ENCODE results near the gene ATP13A2. TPM values are rescaled to one million over a fixed set of nuclear protein-coding genes. Genes with fewer than 3 reads are reported as not detected.

The ATP13A2 gene
- polyA plus RNA-seq, 3 donors: 17.6 to 37.8 (median 19.5) TPM

GRCh38 chr1:16958475-16958874 lies 53.3 kb downstream of the ATP13A2 start:
- no peak overlapping the region for H2AFZ ChIP-seq (ENCODE audit: insufficient read depth, low read depth, low read length, poor library complexity, severe bottlenecking)
- intact Hi-C loops (cut with micrococcal nuclease): no loop called here
- Mint-ChIP-seq H3K4me1 (peaks cover 7% of the 10 kb centered on the region), H3K9me3 (no peaks in the 10 kb centered on the region), H3K27me3 (ENCODE audit: low read depth in 3 of 3) (peaks cover 0 to 6% (median 5%) of the 10 kb centered on the region in 3 donors), H3K27ac (no peak overlapping the region), H3K4me3 (no peak overlapping the region), H3K36me3 (peaks cover 3 to 7% of the 10 kb centered on the region in 2 donors)
- DNase-seq: no peak
- WGBS (ENCODE audit: insufficient coverage): 99% methylated on average over 9 of the region's 12 CpGs
- H4K20me1 ChIP-seq (ENCODE audit: insufficient read depth, low read length): no peaks in the 10 kb centered on the region
- no peak overlapping the region for H3K9ac ChIP-seq (ENCODE audit: insufficient read depth, low read length, poor library complexity, severe bottlenecking)
- H3K4me2 ChIP-seq (replicated peaks; ENCODE audit: extremely low read depth, low read length, poor library complexity, severe bottlenecking): no peak overlapping the region
- H3K36me3 ChIP-seq (replicated peaks in 1 of 2; ENCODE audit: control insufficient read depth in 1 of 2, insufficient read depth in 2 of 2, low read length in 2 of 2): peaks cover 2 to 7% of the 10 kb centered on the region in 2 donors
- H3K9me3 ChIP-seq (replicated peaks in 1 of 2; ENCODE audit: control insufficient read depth in 1 of 2, insufficient read depth in 1 of 2, low read length in 2 of 2): no peaks in the 10 kb centered on the region
- no peak overlapping the region for H3K27ac ChIP-seq (ENCODE audit: low read depth in 1 of 2, low read length in 2 of 2)
- peaks cover 4 to 10% of the 10 kb centered on the region in 2 donors for H3K4me1 ChIP-seq (ENCODE audit: control insufficient read depth in 1 of 2, insufficient read depth in 2 of 2, low read length in 2 of 2)
- TF ChIP-seq CTCF (IDR thresholded peaks at IDR 0.05): no peak
- H3K27me3 ChIP-seq (ENCODE audit: control insufficient read depth in 2 of 2, insufficient read depth in 2 of 2, low read length in 2 of 2): no peaks in the 10 kb centered on the region
- H3K4me3 ChIP-seq (replicated peaks in 1 of 3; ENCODE audit: low read depth in 2 of 3, low read length in 3 of 3): no peak overlapping the region
- H3K79me2 ChIP-seq (ENCODE audit: insufficient read depth, low read length): no peaks in the 10 kb centered on the region

- DNase-seq: no peak
- Histone ChIP-seq H3K4me3 (replicated peaks in 1 of 3; ENCODE audit: low read depth in 2 of 3, low read length in 3 of 3) (no peak overlapping the region), H3K9me3 (replicated peaks in 1 of 2; ENCODE audit: control insufficient read depth in 1 of 2, insufficient read depth in 1 of 2, low read length in 2 of 2) (no peaks in the 10 kb centered on the region), H3K36me3 (replicated peaks in 1 of 2; ENCODE audit: control insufficient read depth in 1 of 2, insufficient read depth in 2 of 2, low read length in 2 of 2) (peaks cover 2 to 7% of the 10 kb centered on the region in 2 donors), H2AFZ (ENCODE audit: insufficient read depth, low read depth, low read length, poor library complexity, severe bottlenecking) (no peak overlapping the region), H3K4me1 (ENCODE audit: control insufficient read depth in 1 of 2, insufficient read depth in 2 of 2, low read length in 2 of 2) (peaks cover 4 to 10% of the 10 kb centered on the region in 2 donors), H3K9ac (ENCODE audit: insufficient read depth, low read length, poor library complexity, severe bottlenecking) (no peak overlapping the region), H3K27ac (ENCODE audit: low read depth in 1 of 2, low read length in 2 of 2) (no peak overlapping the region), H3K4me2 (replicated peaks; ENCODE audit: extremely low read depth, low read length, poor library complexity, severe bottlenecking) (no peak overlapping the region), H3K79me2 (ENCODE audit: insufficient read depth, low read length) (no peaks in the 10 kb centered on the region), H3K27me3 (ENCODE audit: control insufficient read depth in 2 of 2, insufficient read depth in 2 of 2, low read length in 2 of 2) (no peaks in the 10 kb centered on the region), H4K20me1 (ENCODE audit: insufficient read depth, low read length) (no peaks in the 10 kb centered on the region)
- Mint-ChIP-seq H3K27me3 (ENCODE audit: low read depth in 3 of 3) (peaks cover 0 to 6% (median 5%) of the 10 kb centered on the region in 3 donors), H3K4me1 (peaks cover 7% of the 10 kb centered on the region), H3K27ac (no peak overlapping the region), H3K9me3 (peaks cover 0 to under 1% (median 0%) of the 10 kb centered on the region in 7 donors), H3K36me3 (peaks cover 2 to 7% of the 10 kb centered on the region in 2 donors), H3K4me3 (no peak overlapping the region)
- no peak for TF ChIP-seq CTCF (IDR thresholded peaks at IDR 0.05)
- intact Hi-C loops (cut with micrococcal nuclease): no loop called here
- whole genome bisulfite sequencing (ENCODE audit: insufficient coverage): 0% methylated on average over 2 of the region's 8 CpGs
These were observed 54.0 kb downstream of the ATP13A2 start for GRCh38 chr1:16957731-16958130.
